ENCODE results near the gene PLAAT4.
A peak's percentile ranks its signal among the peaks of the same experiment; 100 is the strongest.

The PLAAT4 gene

GRCh38 chr11:63552921-63553320, 16.3 kb downstream of the PLAAT4 start:
- H3K4me3 ChIP-seq (ENCODE audit: low read length), result no peak overlapping the region
- no peak for TF ChIP-seq CTCF (IDR thresholded peaks at IDR 0.05; ENCODE audit: insufficient read depth, low read depth, low read length, missing control alignments)
- peak; percentile 49 for DNase-seq (ENCODE audit: low read depth)

GRCh38 chr11:63553759-63554158, 17.2 kb downstream of the PLAAT4 start:
- no peak for TF ChIP-seq CTCF (IDR thresholded peaks at IDR 0.05; ENCODE audit: insufficient read depth, low read depth, low read length, missing control alignments)
- peak; percentile 17 for DNase-seq (ENCODE audit: low read depth)
- no peak overlapping the region for H3K4me3 ChIP-seq (ENCODE audit: low read length)

GRCh38 chr11:63554877-63555223, 18.2 kb downstream of the PLAAT4 start:
- no peak for DNase-seq (ENCODE audit: low read depth)
- TF ChIP-seq CTCF (IDR thresholded peaks at IDR 0.05; ENCODE audit: insufficient read depth, low read depth, low read length, missing control alignments), result no peak
- H3K4me3 ChIP-seq (ENCODE audit: low read length), result no peak overlapping the region

GRCh38 chr11:63556404-63557013, 19.9 kb downstream of the PLAAT4 start:
- H3K4me3 ChIP-seq (ENCODE audit: low read length), result no peak overlapping the region
- no peak for TF ChIP-seq CTCF (IDR thresholded peaks at IDR 0.05; ENCODE audit: insufficient read depth, low read depth, low read length, missing control alignments)
- DNase-seq (ENCODE audit: low read depth), result no peak

- no peak overlapping the region for H3K4me3 ChIP-seq (ENCODE audit: low read length)
- TF ChIP-seq CTCF (IDR thresholded peaks at IDR 0.05; ENCODE audit: insufficient read depth, low read depth, low read length, missing control alignments), result no peak
- no peak for DNase-seq (ENCODE audit: low read depth)
These were observed 21.0 kb downstream of the PLAAT4 start for GRCh38 chr11:63557570-63557969.

- TF ChIP-seq CTCF (IDR thresholded peaks at IDR 0.05; ENCODE audit: insufficient read depth, low read depth, low read length, missing control alignments), result no peak
- H3K4me3 ChIP-seq (ENCODE audit: low read length), result no peak overlapping the region
- no peak for DNase-seq (ENCODE audit: low read depth)
These were observed 22.0 kb downstream of the PLAAT4 start for GRCh38 chr11:63558459-63559157.

All from epithelial cell of esophagus (primary cell).